Measurements from ENCODE around the gene VIM. TPM values are rescaled to one million over a fixed set of nuclear protein-coding genes. Genes with fewer than 3 reads are reported as not detected.

Gene VIM
- total and polyA plus RNA-seq, 2 donors (not counting 1 experiment from before 2014, with no cell fraction given) = 343 to 375 TPM

DNA sequence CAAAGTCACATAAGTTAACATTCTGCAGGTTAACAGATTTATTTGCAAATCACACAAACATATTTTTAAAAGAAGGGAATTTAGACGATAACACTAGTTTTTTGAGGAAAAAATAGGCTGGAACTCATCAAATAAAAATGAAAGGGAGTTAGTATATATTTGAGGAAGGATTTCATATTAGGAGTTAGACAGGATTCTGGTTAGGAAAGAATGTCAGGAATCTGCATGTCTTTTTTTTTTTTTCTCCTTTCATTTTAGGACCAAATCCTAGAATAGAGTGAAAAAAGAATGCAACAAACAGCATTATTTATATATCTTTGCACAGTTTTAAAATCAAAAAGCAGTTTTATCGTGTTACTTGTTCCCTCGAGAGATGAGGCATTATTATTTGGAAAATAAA is 17.7 kb upstream of the VIM start:
- Mint-ChIP-seq H3K27me3 (no peaks in the 10 kb centered on the region), H3K4me1 (peaks cover 10% of the 10 kb centered on the region), H3K9me3 (ENCODE audit: insufficient read depth) (no peaks in the 10 kb centered on the region), H3K27ac (no peak overlapping the region), H3K4me3 (no peak overlapping the region)
- DNase-seq (no peak), ATAC-seq (ENCODE audit: low read depth) (no peak)
- no peak overlapping the region for H3K27ac ChIP-seq (ENCODE audit: low read length in 2 of 2)
- no peak overlapping the region for H2AFZ ChIP-seq (ENCODE audit: insufficient read depth, low read depth, low read length, poor library complexity, severe bottlenecking)
- no peaks in the 10 kb centered on the region for H3K9me3 ChIP-seq (ENCODE audit: control extremely low read depth in 1 of 3, control insufficient read depth in 2 of 3, insufficient read depth in 1 of 3, low read length in 2 of 3)
- POLR2A ChIA-PET = no interaction called here
- CTCF ChIA-PET = interaction anchor here (1.8 kb wide), 1 partner anchor 12 kb away, joined by 5 read pairs; no protein-coding TSS in a partner anchor
- WGBS (ENCODE audit: insufficient coverage) = no CpG with 5 or more reads among the region's 3 CpGs
- H3K27me3 ChIP-seq (replicated peaks in 1 of 4; ENCODE audit: control extremely low read depth in 1 of 4, control insufficient read depth in 3 of 4, insufficient read depth in 4 of 4, low read length in 3 of 4) = no peaks in the 10 kb centered on the region
- intact Hi-C loops (cut with micrococcal nuclease) = no loop called here
- peaks cover 0 to 5% of the 10 kb centered on the region in 2 experiments for H3K36me3 ChIP-seq (replicated peaks in 1 of 2; ENCODE audit: control extremely low read depth in 1 of 2, control insufficient read depth in 1 of 2, extremely low read depth in 1 of 2, insufficient read depth in 2 of 2, low read length in 1 of 2)
- H3K4me1 ChIP-seq (ENCODE audit: control insufficient read depth in 2 of 2, insufficient read depth in 2 of 2, low read length in 2 of 2) = peaks cover 6 to 15% of the 10 kb centered on the region in 2 donors
- no peak overlapping the region for H3K9ac ChIP-seq (ENCODE audit: low read length)
- no peaks in the 10 kb centered on the region for H4K20me1 ChIP-seq (ENCODE audit: control insufficient read depth, insufficient read depth, low read length, poor library complexity, severe bottlenecking)
- H3K79me2 ChIP-seq (ENCODE audit: control insufficient read depth, insufficient read depth, low read length) = no peaks in the 10 kb centered on the region
- TF ChIP-seq, protein P1, sequence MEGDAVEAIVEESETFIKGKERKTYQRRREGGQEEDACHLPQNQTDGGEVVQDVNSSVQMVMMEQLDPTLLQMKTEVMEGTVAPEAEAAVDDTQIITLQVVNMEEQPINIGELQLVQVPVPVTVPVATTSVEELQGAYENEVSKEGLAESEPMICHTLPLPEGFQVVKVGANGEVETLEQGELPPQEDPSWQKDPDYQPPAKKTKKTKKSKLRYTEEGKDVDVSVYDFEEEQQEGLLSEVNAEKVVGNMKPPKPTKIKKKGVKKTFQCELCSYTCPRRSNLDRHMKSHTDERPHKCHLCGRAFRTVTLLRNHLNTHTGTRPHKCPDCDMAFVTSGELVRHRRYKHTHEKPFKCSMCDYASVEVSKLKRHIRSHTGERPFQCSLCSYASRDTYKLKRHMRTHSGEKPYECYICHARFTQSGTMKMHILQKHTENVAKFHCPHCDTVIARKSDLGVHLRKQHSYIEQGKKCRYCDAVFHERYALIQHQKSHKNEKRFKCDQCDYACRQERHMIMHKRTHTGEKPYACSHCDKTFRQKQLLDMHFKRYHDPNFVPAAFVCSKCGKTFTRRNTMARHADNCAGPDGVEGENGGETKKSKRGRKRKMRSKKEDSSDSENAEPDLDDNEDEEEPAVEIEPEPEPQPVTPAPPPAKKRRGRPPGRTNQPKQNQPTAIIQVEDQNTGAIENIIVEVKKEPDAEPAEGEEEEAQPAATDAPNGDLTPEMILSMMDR (IDR thresholded peaks at IDR 0.05) = no peak
- TF ChIP-seq EZH2 (IDR thresholded peaks at IDR 0.05; ENCODE audit: borderline replicate concordance, insufficient read depth, low read depth, low read length, poor library complexity, severe bottlenecking) = no peak
- H3K4me3 ChIP-seq (ENCODE audit: control extremely low read depth in 1 of 5, extremely low read depth in 1 of 5, insufficient read depth in 1 of 5, low read depth in 2 of 5, low read length in 4 of 5) = no peak overlapping the region
- no peak overlapping the region for H3K4me2 ChIP-seq (replicated peaks; ENCODE audit: low read depth, low read length, poor library complexity, severe bottlenecking)

DNA sequence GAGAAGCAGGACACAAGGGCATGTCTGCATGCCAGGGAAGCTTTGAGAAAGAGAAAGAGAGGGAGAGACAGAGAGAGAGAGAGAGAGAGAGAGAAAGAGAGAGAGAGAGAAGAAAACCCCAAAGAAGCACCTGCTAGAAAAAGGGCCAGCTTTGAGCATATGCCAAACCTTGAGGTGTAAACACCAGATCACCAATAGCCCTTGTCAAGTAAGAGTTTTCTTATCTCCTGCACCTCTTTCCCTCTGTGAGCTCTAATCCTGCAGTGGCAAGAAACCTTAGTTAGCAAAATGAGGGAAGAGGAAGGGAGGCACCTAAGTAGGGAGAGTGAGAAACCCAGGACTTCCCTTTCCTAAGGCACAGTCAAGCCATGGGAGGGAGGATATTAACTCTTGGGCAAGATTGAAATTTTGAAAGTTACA is 15.2 kb upstream of the VIM start:
- peaks cover 7% of the 10 kb centered on the region for H3K4me1 Mint-ChIP-seq
- Histone ChIP-seq H3K79me2 (ENCODE audit: control insufficient read depth, insufficient read depth, low read length) (no peaks in the 10 kb centered on the region), H3K4me1 (ENCODE audit: control insufficient read depth in 2 of 2, insufficient read depth in 2 of 2, low read length in 2 of 2) (peaks cover 0 to 6% of the 10 kb centered on the region in 2 donors), H4K20me1 (ENCODE audit: control insufficient read depth, insufficient read depth, low read length, poor library complexity, severe bottlenecking) (no peaks in the 10 kb centered on the region), H3K9ac (ENCODE audit: low read length) (no peak overlapping the region), H3K36me3 (replicated peaks in 1 of 2; ENCODE audit: control extremely low read depth in 1 of 2, control insufficient read depth in 1 of 2, extremely low read depth in 1 of 2, insufficient read depth in 2 of 2, low read length in 1 of 2) (peaks cover 0 to 5% of the 10 kb centered on the region in 2 experiments), H3K4me3 (ENCODE audit: control extremely low read depth in 1 of 5, extremely low read depth in 1 of 5, insufficient read depth in 1 of 5, low read depth in 2 of 5, low read length in 4 of 5) (no peak overlapping the region), H3K9me3 (ENCODE audit: control extremely low read depth in 1 of 3, control insufficient read depth in 2 of 3, insufficient read depth in 1 of 3, low read length in 2 of 3) (no peaks in the 10 kb centered on the region), H2AFZ (ENCODE audit: insufficient read depth, low read depth, low read length, poor library complexity, severe bottlenecking) (no peak overlapping the region), H3K4me2 (replicated peaks; ENCODE audit: low read depth, low read length, poor library complexity, severe bottlenecking) (no peak overlapping the region), H3K27me3 (replicated peaks in 1 of 4; ENCODE audit: control extremely low read depth in 1 of 4, control insufficient read depth in 3 of 4, insufficient read depth in 4 of 4, low read length in 3 of 4) (no peaks in the 10 kb centered on the region), H3K27ac (ENCODE audit: low read length in 2 of 2) (no peak overlapping the region)
- no peak overlapping the region for H3K4me3 Mint-ChIP-seq
- TF ChIP-seq, protein P1 (IDR thresholded peaks at IDR 0.05) = no peak
- TF ChIP-seq EZH2 (IDR thresholded peaks at IDR 0.05; ENCODE audit: borderline replicate concordance, insufficient read depth, low read depth, low read length, poor library complexity, severe bottlenecking) = no peak
- H3K27ac Mint-ChIP-seq = no peak overlapping the region
- ATAC-seq (ENCODE audit: low read depth) (no peak), DNase-seq (no peak)
- intact Hi-C loops (cut with micrococcal nuclease) = no loop called here
- no peaks in the 10 kb centered on the region for H3K9me3 Mint-ChIP-seq (ENCODE audit: insufficient read depth)
- ChIA-PET CTCF (interaction anchor here (2.0 kb wide), 1 partner anchor 17 kb away, joined by 8 read pairs; no protein-coding TSS in a partner anchor), POLR2A (no interaction called here)
- no peaks in the 10 kb centered on the region for H3K27me3 Mint-ChIP-seq
